PC-9 (cell line): Measurements from ENCODE around the gene SLC6A19. TPM values are rescaled to one million over a fixed set of nuclear protein-coding genes. Genes with fewer than 3 reads are reported as not detected.

Experiments
- BruUV-seq: library from RNA; stranded (reverse); fragments of 400-500 nt; replicated peaks from 2 replicates; lab custom pipeline; 2021; lab: Mats Ljungman, UMichigan
- CTCF ChIA-PET: fragments of 300-600 bp; sonication (Branson Sonifier 250); formaldehyde crosslinking; loops from one replicate; lab custom pipeline; 2022; ENCODE audit warnings: antibody characterized with exemption; lab: Charles Lee
- POLR2A ChIA-PET: fragments of 300-600 bp; sonication (Branson Sonifier 250); formaldehyde crosslinking; loops from one replicate; lab custom pipeline; 2022; ENCODE audit warnings: antibody characterized with exemption; ENCODE audit not compliant: unreplicated experiment; lab: Charles Lee
- DNase-seq, 2 experiments: peaks; one replicate each; pipeline versions ENCODE4 v3.0.0 to v3.0.0-alpha.2; 2015 to 2022; ENCODE audit warnings: mixed read lengths in 1 of 2
- H2AFZ ChIP-seq: fragments of 200-600 bp; sonication (generic); 2 replicates; pipeline ENCODE4 v1.8.1; 2017; ENCODE audit warnings: antibody characterized with exemption
- H3F3A ChIP-seq: fragments of 200-600 bp; sonication (generic); 2 replicates; pipeline ENCODE4 v1.8.1; 2017; ENCODE audit warnings: antibody characterized with exemption, mild to moderate bottlenecking, low read depth; ENCODE audit not compliant: insufficient read depth
- H3K27ac ChIP-seq: fragments of 200-600 bp; sonication (generic); 2 replicates; pipeline ENCODE4 v1.6.1; 2016; ENCODE audit warnings: mixed run types
- H3K27me3 ChIP-seq: fragments of 200-600 bp; sonication (generic); 2 replicates; pipeline ENCODE4 v1.6.1; 2016; ENCODE audit warnings: low read depth, mixed run types; ENCODE audit not compliant: insufficient read depth
- H3K36me3 ChIP-seq: fragments of 200-600 bp; sonication (generic); 2 replicates; pipeline ENCODE4 v1.6.1; 2016; ENCODE audit warnings: low read depth, mixed run types
- H3K4me1 ChIP-seq: fragments of 200-600 bp; sonication (generic); replicated peaks from 2 replicates; pipeline ENCODE4 v1.6.1; 2016; ENCODE audit warnings: mixed run types; ENCODE audit not compliant: insufficient read depth
- H3K4me2 ChIP-seq: fragments of 200-600 bp; sonication (generic); 2 replicates; pipeline ENCODE4 v1.6.1; 2017; ENCODE audit warnings: mixed run types
- H3K4me3 ChIP-seq: fragments of 200-600 bp; sonication (generic); 2 replicates; pipeline ENCODE4 v1.6.1; 2016; ENCODE audit warnings: mixed run types
- H3K79me2 ChIP-seq: fragments of 200-600 bp; sonication (generic); 2 replicates; pipeline ENCODE4 v1.6.1; 2017; ENCODE audit warnings: low read depth, mixed run types
- H3K9me2 ChIP-seq: fragments of 200-600 bp; sonication (generic); 2 replicates; pipeline ENCODE4 v1.8.1; 2017; ENCODE audit warnings: mild to moderate bottlenecking; ENCODE audit not compliant: insufficient read depth
- H3K9me3 ChIP-seq: fragments of 200-600 bp; sonication (generic); 2 replicates; pipeline ENCODE4 v1.8.1; 2016; ENCODE audit warnings: low read depth; ENCODE audit not compliant: insufficient read depth
- H4K20me1 ChIP-seq: fragments of 200-600 bp; sonication (generic); 2 replicates; pipeline ENCODE4 v1.8.1; 2017; ENCODE audit not compliant: insufficient read depth
- EZH2 ChIP-seq: fragments of 200-600 bp; sonication (generic); IDR thresholded peaks from 2 replicates; pipeline ENCODE4 v1.8.0; 2017; ENCODE audit warnings: antibody characterized with exemption, low read depth
- intact Hi-C: fragments of 100-400 bp; cut with micrococcal nuclease; formaldehyde crosslinking; loops from one replicate; pipeline ENCODE4 v1.10.0; 2022; ENCODE audit not compliant: unreplicated experiment
- total RNA-seq: library from RNA; stranded (reverse); gene quantifications from 2 replicates; pipeline ENCODE4 v1.2.3, GENCODE V29; 2021
- TF ChIP-seq, protein P1 (sequence below): fragments of 200-600 bp; sonication (generic); conservative IDR thresholded peaks from 2 replicates; pipeline ENCODE4 v1.6.1; 2017; ENCODE audit warnings: mixed run types, antibody characterized with exemption, mild to moderate bottlenecking, moderate library complexity

SLC6A19 gene
- total RNA-seq, 1 experiment from 2014 or later = not detected

- ChIA-PET CTCF (no interaction called here), POLR2A (no interaction called here)
- H3K4me2 ChIP-seq = no peak overlapping the region
- no peak overlapping the region for H3K4me3 ChIP-seq
- H3K9me2 ChIP-seq = no peaks in the 10 kb centered on the region
- no peaks in the 10 kb centered on the region for H3K9me3 ChIP-seq
- H3K27ac ChIP-seq = no peak overlapping the region
- no peaks in the 10 kb centered on the region for H3K36me3 ChIP-seq
- intact Hi-C loops = no loop called here
- no TSS peak for BruUV-seq
- H3F3A ChIP-seq = no peaks in the 10 kb centered on the region; the same call in 1 of the 2 replicates
- no peak overlapping the region for H2AFZ ChIP-seq
- H3K4me1 ChIP-seq = no peaks in the 10 kb centered on the region
- peaks cover 75% of the 10 kb centered on the region for H3K27me3 ChIP-seq
- H4K20me1 ChIP-seq = peaks cover 11% of the 10 kb centered on the region
- TF ChIP-seq EZH2 = no peak
- H3K79me2 ChIP-seq = no peaks in the 10 kb centered on the region
- no peak for DNase-seq
Observed at GRCh38 chr5:1212271-1212670, 10.9 kb downstream of the SLC6A19 start.

DNA sequence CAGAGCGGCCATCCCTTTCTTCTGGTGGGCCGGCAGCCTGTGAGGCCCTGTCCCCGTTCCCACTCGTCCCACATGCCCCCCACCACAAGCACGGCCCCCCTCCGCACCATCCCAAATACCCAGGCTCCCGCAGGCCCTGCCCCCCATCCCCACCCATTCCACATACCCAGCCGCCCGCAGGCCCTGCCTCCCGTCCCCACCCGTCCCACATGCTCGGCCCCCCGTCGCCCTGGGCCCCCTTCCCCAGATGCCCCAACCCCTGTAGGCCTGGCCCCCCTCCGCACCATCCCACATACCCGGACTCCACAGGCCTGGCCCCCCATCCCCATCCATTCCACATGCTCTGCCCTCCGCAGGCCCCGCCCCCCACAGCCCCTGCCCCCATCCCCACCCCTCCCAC, 11.5 kb downstream of the SLC6A19 start:
- Histone ChIP-seq H3K4me1 (no peaks in the 10 kb centered on the region), H3K27ac (no peak overlapping the region), H4K20me1 (peaks cover 11% of the 10 kb centered on the region; the same call in 1 of the 2 replicates), H3K4me2 (no peak overlapping the region), H2AFZ (no peak overlapping the region), H3K9me2 (no peaks in the 10 kb centered on the region), H3K79me2 (no peaks in the 10 kb centered on the region), H3K36me3 (no peaks in the 10 kb centered on the region), H3K9me3 (no peaks in the 10 kb centered on the region), H3F3A (no peaks in the 10 kb centered on the region), H3K4me3 (no peak overlapping the region), H3K27me3 (peaks cover 75% of the 10 kb centered on the region)
- intact Hi-C loops = no loop called here
- TF ChIP-seq EZH2 = no peak
- TF ChIP-seq, protein P1, sequence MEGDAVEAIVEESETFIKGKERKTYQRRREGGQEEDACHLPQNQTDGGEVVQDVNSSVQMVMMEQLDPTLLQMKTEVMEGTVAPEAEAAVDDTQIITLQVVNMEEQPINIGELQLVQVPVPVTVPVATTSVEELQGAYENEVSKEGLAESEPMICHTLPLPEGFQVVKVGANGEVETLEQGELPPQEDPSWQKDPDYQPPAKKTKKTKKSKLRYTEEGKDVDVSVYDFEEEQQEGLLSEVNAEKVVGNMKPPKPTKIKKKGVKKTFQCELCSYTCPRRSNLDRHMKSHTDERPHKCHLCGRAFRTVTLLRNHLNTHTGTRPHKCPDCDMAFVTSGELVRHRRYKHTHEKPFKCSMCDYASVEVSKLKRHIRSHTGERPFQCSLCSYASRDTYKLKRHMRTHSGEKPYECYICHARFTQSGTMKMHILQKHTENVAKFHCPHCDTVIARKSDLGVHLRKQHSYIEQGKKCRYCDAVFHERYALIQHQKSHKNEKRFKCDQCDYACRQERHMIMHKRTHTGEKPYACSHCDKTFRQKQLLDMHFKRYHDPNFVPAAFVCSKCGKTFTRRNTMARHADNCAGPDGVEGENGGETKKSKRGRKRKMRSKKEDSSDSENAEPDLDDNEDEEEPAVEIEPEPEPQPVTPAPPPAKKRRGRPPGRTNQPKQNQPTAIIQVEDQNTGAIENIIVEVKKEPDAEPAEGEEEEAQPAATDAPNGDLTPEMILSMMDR = no peak
- BruUV-seq = no TSS peak
- ChIA-PET POLR2A (no interaction called here), CTCF (no interaction called here)
- no peak for DNase-seq

DNA sequence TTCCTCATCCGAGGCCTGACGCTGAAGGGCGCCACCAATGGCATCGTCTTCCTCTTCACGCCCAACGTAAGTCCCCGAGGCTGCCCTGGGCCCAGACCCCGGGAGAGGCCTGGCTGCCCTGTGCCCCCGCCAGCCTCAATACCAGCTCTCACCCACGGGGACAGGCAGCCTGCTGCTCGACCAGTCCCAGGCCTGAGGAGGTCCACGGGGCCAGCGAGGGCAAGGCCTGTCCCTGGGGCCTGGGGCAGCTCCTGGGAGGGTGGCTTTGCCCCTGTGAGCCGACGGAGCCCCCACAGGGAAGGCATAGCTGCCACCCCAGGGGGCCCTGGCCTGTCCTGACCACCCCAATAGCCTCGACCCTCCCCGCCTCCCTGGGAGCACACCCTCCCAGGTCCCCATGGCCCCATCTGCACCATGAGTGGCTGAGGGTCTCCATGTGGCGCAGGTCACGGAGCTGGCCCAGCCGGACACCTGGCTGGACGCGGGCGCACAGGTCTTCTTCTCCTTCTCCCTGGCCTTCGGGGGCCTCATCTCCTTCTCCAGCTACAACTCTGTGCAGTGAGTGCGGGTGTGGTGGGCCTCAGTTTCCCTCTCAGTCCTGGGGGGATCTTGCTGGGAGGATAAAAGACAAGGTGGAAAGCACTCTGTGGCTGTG, 12.2 kb downstream of the SLC6A19 start:
- H3K27ac ChIP-seq = no peak overlapping the region
- no peaks in the 10 kb centered on the region for H3K9me2 ChIP-seq
- no peak overlapping the region for H3K4me3 ChIP-seq
- ChIA-PET CTCF (no interaction called here), POLR2A (no interaction called here)
- no peaks in the 10 kb centered on the region for H3F3A ChIP-seq
- DNase-seq = no peak
- H3K27me3 ChIP-seq = peaks cover 75% of the 10 kb centered on the region
- TF ChIP-seq, protein P1 = no peak
- no peak for TF ChIP-seq EZH2
- H3K9me3 ChIP-seq = no peaks in the 10 kb centered on the region
- H4K20me1 ChIP-seq = peaks cover 11% of the 10 kb centered on the region; the same call in 1 of the 2 replicates
- no peaks in the 10 kb centered on the region for H3K36me3 ChIP-seq
- H2AFZ ChIP-seq = no peak overlapping the region
- BruUV-seq = no TSS peak
- H3K79me2 ChIP-seq = no peaks in the 10 kb centered on the region
- intact Hi-C loops = no loop called here
- H3K4me1 ChIP-seq = no peaks in the 10 kb centered on the region
- H3K4me2 ChIP-seq = no peak overlapping the region
